HFF-Myc (cell line): Measurements from ENCODE around the gene FAM131A.

Source experiments
- DNase-seq: peaks from one replicate; pipeline ENCODE4 v3.0.0-alpha.2; 2011; ENCODE audit warnings: low read depth; ENCODE audit errors: extremely low read depth
- H3K4me3 ChIP-seq: replicated peaks from 2 replicates; pipeline ENCODE4 v1.5.1; 2011; ENCODE audit warnings: low read depth, mild to moderate bottlenecking, control low read depth, low read length
- TF ChIP-seq, protein P1 (sequence below): IDR thresholded peaks from 2 replicates; pipeline ENCODE4 v1.5.1; 2012; ENCODE audit warnings: mild to moderate bottlenecking, low read depth, low read length, control low read depth; ENCODE audit errors: missing control alignments

FAM131A gene

DNA sequence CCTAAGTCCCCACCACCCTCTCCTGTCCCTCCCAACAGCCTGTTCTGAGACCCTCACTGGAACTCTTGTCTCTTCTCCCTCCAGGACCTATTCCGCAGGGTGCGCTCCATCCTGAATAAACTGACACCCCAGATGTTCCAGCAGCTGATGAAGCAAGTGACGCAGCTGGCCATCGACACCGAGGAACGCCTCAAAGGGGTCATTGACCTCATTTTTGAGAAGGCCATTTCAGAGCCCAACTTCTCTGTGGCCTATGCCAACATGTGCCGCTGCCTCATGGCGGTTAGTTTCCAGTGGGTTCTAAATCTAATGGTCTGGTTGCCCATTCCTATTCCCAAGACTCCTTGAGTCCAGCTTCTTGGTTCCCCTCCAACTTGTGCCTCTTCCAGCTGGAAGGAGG is 13.7 kb upstream of the FAM131A start:
- TF ChIP-seq, protein P1, sequence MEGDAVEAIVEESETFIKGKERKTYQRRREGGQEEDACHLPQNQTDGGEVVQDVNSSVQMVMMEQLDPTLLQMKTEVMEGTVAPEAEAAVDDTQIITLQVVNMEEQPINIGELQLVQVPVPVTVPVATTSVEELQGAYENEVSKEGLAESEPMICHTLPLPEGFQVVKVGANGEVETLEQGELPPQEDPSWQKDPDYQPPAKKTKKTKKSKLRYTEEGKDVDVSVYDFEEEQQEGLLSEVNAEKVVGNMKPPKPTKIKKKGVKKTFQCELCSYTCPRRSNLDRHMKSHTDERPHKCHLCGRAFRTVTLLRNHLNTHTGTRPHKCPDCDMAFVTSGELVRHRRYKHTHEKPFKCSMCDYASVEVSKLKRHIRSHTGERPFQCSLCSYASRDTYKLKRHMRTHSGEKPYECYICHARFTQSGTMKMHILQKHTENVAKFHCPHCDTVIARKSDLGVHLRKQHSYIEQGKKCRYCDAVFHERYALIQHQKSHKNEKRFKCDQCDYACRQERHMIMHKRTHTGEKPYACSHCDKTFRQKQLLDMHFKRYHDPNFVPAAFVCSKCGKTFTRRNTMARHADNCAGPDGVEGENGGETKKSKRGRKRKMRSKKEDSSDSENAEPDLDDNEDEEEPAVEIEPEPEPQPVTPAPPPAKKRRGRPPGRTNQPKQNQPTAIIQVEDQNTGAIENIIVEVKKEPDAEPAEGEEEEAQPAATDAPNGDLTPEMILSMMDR, result no peak

DNA sequence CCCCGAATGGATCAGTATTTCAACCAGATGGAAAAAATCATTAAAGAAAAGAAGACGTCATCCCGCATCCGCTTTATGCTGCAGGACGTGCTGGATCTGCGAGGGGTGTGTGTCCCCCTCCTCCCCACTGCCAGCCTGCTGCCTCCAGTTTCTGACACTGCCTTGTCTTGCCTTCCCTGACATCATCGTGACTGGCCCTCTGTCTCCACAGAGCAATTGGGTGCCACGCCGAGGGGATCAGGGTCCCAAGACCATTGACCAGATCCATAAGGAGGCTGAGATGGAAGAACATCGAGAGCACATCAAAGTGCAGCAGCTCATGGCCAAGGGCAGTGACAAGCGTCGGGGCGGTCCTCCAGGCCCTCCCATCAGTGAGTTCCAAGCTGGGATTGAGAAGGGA is 12.1 kb upstream of the FAM131A start:
- TF ChIP-seq, protein P1, result no peak
- no peak for DNase-seq
- H3K4me3 ChIP-seq, result no peak overlapping the region

More for the DNA sequence above, 13.7 kb upstream of the FAM131A start:
- H3K4me3 ChIP-seq, result no peak overlapping the region
- DNase-seq, result no peak

DNA sequence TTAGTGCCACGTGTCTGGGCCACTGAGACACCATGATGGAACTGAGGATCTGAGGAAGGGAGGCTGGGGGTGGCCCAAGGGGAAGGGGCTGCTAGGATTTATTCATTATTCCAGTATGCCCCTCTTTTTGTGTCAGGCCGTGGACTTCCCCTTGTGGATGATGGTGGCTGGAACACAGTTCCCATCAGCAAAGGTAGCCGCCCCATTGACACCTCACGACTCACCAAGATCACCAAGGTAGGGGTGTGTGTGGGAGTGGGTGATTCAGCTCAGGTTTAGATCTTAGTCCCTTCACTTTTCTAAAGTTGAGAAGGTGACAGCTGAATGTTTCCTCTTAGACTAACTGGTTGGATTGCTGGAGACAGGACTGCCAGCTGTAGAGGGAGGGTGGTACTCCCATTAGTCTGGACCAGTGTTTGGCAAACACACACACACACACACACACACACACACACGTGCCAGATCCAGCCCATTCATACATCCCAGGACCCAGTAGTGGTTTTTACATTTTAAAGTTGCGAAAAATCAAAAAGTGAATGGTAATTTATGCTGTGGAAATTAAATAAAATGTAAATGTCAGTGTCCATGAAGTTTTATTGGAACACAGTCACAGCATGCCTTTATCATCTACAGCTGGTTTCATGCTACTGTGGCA is 11.6 kb upstream of the FAM131A start:
- DNase-seq, result no peak
- H3K4me3 ChIP-seq, result no peak overlapping the region
- TF ChIP-seq, protein P1, result no peak

DNA sequence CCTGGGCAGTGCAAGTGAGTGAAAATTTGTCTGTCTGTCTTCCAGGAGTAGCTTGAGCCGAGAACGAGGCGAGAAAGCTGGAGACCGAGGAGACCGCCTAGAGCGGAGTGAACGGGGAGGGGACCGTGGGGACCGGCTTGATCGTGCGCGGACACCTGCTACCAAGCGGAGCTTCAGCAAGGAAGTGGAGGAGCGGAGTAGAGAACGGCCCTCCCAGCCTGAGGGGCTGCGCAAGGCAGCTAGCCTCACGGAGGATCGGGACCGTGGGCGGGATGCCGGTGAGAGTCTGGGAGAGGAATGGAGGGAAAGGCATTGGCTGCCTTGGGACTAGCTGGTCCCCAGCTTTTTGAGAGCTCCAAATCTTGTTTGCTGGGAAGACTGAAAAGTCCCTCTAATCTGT is 10.2 kb upstream of the FAM131A start:
- H3K4me3 ChIP-seq, result no peak overlapping the region
- TF ChIP-seq, protein P1, result no peak
- DNase-seq, result no peak

DNA sequence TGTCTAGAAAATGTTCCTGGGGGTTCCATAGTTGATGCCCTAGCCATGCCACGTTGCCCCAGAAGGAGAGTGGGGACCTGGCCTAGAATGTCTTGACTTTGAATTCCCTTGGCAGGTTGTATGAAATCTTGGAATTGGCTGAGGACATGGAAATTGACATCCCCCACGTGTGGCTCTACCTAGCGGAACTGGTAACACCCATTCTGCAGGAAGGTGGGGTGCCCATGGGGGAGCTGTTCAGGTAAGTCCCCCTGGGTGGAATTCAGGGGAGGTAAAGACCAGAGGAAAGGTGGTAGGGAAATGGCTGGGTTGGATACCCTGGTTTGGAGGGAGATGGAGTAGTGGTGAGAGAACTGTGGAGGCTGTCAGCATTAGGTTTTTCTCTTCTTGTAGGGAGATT is 8.9 kb upstream of the FAM131A start:
- TF ChIP-seq, protein P1, result no peak
- no peak overlapping the region for H3K4me3 ChIP-seq
- DNase-seq, result no peak

DNA sequence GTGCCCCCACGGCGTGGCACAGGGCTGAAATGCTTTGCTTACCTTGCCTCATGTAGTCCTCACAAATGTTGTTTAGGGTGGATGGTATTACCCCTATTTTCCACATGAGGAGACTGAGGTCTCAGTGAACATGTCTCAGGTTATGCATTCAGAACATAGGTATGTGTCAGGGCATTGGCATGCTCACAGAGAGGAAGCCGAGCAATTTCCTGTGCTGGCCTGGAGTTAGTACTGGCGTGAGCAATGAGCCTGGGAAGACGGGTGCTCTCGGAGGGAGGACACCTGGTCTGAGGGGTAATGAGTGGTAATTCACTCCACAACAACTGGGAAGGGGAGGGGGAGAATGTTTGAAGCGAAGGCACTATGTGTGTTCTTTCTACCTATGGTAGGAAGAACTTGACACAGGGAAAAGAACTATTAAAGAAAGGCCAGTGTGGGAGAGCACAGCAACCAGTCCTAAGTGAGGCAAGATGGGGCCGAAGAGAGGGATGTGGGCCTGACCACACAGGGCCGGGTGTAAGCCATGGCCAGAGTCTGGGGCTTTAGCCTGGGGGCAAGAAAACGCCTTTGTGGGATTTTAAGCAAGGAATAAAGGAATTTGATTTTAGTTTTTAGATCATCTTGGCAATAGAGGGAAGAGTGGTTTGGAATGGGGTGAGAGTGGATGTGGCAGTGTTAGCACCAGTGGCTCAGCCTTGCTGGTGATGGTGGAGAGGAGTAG is 4.9 kb upstream of the FAM131A start:
- TF ChIP-seq, protein P1, result no peak
- no peak for DNase-seq
- no peak overlapping the region for H3K4me3 ChIP-seq
